GM19239 (cell line): Measurements from ENCODE around the gene C3orf80.
"Not testable (repeated sequence)": the region's sequence is repeated elsewhere in the genome, so short reads cannot be mapped to it uniquely, and the experiment has no call there.

Experiments
- DNase-seq: peaks from one replicate; pipeline ENCODE4 v3.0.0; 2011; ENCODE audit warnings: low spot score; ENCODE audit not compliant: insufficient read length
- FAIRE-seq: peaks from 2 replicates; lab custom pipeline; 2011; peaks lifted over from hg19 to GRCh38; lab: Jason Lieb, UNC

Gene C3orf80

GRCh38 chr3:160210341-160210740 is 14.9 kb upstream of the C3orf80 start:
- no peak for DNase-seq
- no peak for FAIRE-seq

GRCh38 chr3:160210799-160211221 is 14.4 kb upstream of the C3orf80 start:
- no peak for FAIRE-seq

GRCh38 chr3:160213191-160213590 is 12.0 kb upstream of the C3orf80 start:
- FAIRE-seq (no peak), DNase-seq (no peak)

More at GRCh38 chr3:160210799-160211221, 14.4 kb upstream of the C3orf80 start:
- DNase-seq = no peak

- no peak for FAIRE-seq
- no peak for DNase-seq
Observed at GRCh38 chr3:160217675-160218074, 7.5 kb upstream of the C3orf80 start.

- FAIRE-seq (no peak), DNase-seq (no peak)
Observed at GRCh38 chr3:160218136-160218535, 7.1 kb upstream of the C3orf80 start.

GRCh38 chr3:160220038-160220437 is 5.2 kb upstream of the C3orf80 start:
- DNase-seq (no peak), FAIRE-seq (no peak)

- DNase-seq (no peak), FAIRE-seq (no peak)
Observed at GRCh38 chr3:160221019-160221418, 4.2 kb upstream of the C3orf80 start.

- DNase-seq (no peak), FAIRE-seq (no peak)
Observed at GRCh38 chr3:160224256-160224655, 966 bp upstream of the C3orf80 start.

- FAIRE-seq (no peak), DNase-seq (no peak)
Observed at GRCh38 chr3:160224811-160225175, 429 bp upstream of the C3orf80 start.

- DNase-seq (no peak), FAIRE-seq (no peak)
Observed at GRCh38 chr3:160226026-160226907, 1.0 kb downstream of the C3orf80 start.

GRCh38 chr3:160227419-160227818 is 2.2 kb downstream of the C3orf80 start:
- FAIRE-seq = no peak

GRCh38 chr3:160232014-160232413 is 6.8 kb downstream of the C3orf80 start:
- FAIRE-seq = no peak
- DNase-seq = no peak

More at GRCh38 chr3:160227419-160227818, 2.2 kb downstream of the C3orf80 start:
- no peak for DNase-seq

- DNase-seq = not testable (repeated sequence)
Observed at GRCh38 chr3:160240719-160241118, 15.5 kb downstream of the C3orf80 start.

GRCh38 chr3:160245261-160245800 is 20.1 kb downstream of the C3orf80 start:
- DNase-seq (no peak), FAIRE-seq (no peak)

More at GRCh38 chr3:160240719-160241118, 15.5 kb downstream of the C3orf80 start:
- FAIRE-seq = not testable (repeated sequence)

GRCh38 chr3:160247766-160248165 is 22.5 kb downstream of the C3orf80 start:
- no peak for DNase-seq

GRCh38 chr3:160253298-160253697 is 28.1 kb downstream of the C3orf80 start:
- FAIRE-seq (no peak), DNase-seq (no peak)

More at GRCh38 chr3:160247766-160248165, 22.5 kb downstream of the C3orf80 start:
- no peak for FAIRE-seq

- DNase-seq (no peak), FAIRE-seq (no peak)
Observed at GRCh38 chr3:160257606-160258005, 32.4 kb downstream of the C3orf80 start.

- no peak for FAIRE-seq
- DNase-seq = no peak
Observed at GRCh38 chr3:160259589-160259988, 34.4 kb downstream of the C3orf80 start.

- FAIRE-seq (no peak), DNase-seq (no peak)
Observed at GRCh38 chr3:160260587-160261270, 35.5 kb downstream of the C3orf80 start.

- DNase-seq (no peak), FAIRE-seq (no peak)
Observed at GRCh38 chr3:160265088-160265487, 39.9 kb downstream of the C3orf80 start.
